Natural killer cell (primary cell): ENCODE measurements around the gene FAH. TPM values are rescaled to one million over a fixed set of nuclear protein-coding genes. Genes with fewer than 3 reads are reported as not detected.

Source experiments
- ATAC-seq, 3 donors: fragments of 150-1000 bp in 2 of 3; fragments of 200-7000 bp in 1 of 3; cut with Tn5 transposase; 1 replicate in 1 of 3; 2 replicates in 2 of 3; pipeline ENCODE4 v1.10.0; 2021; ENCODE audit warnings: mild to moderate bottlenecking in 2 of 3, moderate library complexity in 2 of 3
- DNase-seq, 2 donors: peaks; one replicate each; pipeline versions ENCODE4 v3.0.0 to v3.0.0-alpha.2; 2013 to 2021; ENCODE audit warnings: mixed read lengths in 1 of 2
- H3K27ac ChIP-seq: one replicate; pipeline ENCODE4 v1.5.1; 2013; ENCODE audit warnings: mild to moderate bottlenecking, low read length
- H3K27me3 ChIP-seq: one replicate; pipeline ENCODE4 v1.6.1; 2013; ENCODE audit warnings: low read length; ENCODE audit not compliant: control insufficient read depth, insufficient read depth
- H3K36me3 ChIP-seq: one replicate; pipeline ENCODE4 v1.6.1; 2013; ENCODE audit warnings: low read length; ENCODE audit not compliant: control insufficient read depth, insufficient read depth
- H3K4me1 ChIP-seq: one replicate; pipeline ENCODE4 v1.6.1; 2013; ENCODE audit warnings: low read length; ENCODE audit not compliant: control insufficient read depth, insufficient read depth
- H3K4me3 ChIP-seq: one replicate; pipeline ENCODE4 v1.5.1; 2013; ENCODE audit warnings: low read length
- H3K9me3 ChIP-seq: one replicate; pipeline ENCODE4 v1.6.1; 2013; ENCODE audit warnings: low read length; ENCODE audit not compliant: control insufficient read depth, insufficient read depth
- H3K27ac Mint-ChIP-seq, 2 donors: one replicate each; pipeline ENCODE4 v1.8.0; 2022; ENCODE audit warnings: mild to moderate bottlenecking in 2 of 2, mixed read lengths in 2 of 2, moderate library complexity in 1 of 2
- H3K27me3 Mint-ChIP-seq, 2 donors: one replicate each; pipeline ENCODE4 v1.8.0; 2022; ENCODE audit warnings: low read depth in 2 of 2, mixed read lengths in 2 of 2
- H3K36me3 Mint-ChIP-seq: one replicate; pipeline ENCODE4 v1.8.0; 2022; ENCODE audit warnings: mixed read lengths
- H3K4me1 Mint-ChIP-seq, 2 donors: one replicate each; pipeline ENCODE4 v1.8.0; 2022; ENCODE audit warnings: mixed read lengths in 2 of 2
- H3K4me3 Mint-ChIP-seq: one replicate; pipeline ENCODE4 v1.8.0; 2022; ENCODE audit warnings: mild to moderate bottlenecking, moderate library complexity, mixed read lengths
- H3K9me3 Mint-ChIP-seq, 2 donors: one replicate each; pipeline ENCODE4 v1.8.0; 2022; ENCODE audit warnings: mixed read lengths in 2 of 2
- WGBS: methylation state at CpG from one replicate; pipeline ENCODE4 v1.1.7; 2013; ENCODE audit warnings: missing lambda C conversion rate; ENCODE audit not compliant: insufficient coverage; 5-methylcytosine and 5-hydroxymethylcytosine counted together
- intact Hi-C: fragments of 100-400 bp; cut with micrococcal nuclease; formaldehyde crosslinking; loops from one replicate; pipeline ENCODE4 v1.14.2; 2022
- total RNA-seq, 4 donors: library from RNA; stranded (reverse); fragments of 120-200 nt in 1 of 4; gene quantifications; one replicate each; pipeline versions ENCODE4 v1.2.3 to v1.2.4, GENCODE V29; 2013 to 2022
- TF ChIP-seq, protein P1 (sequence below): fragments of 200-600 bp; IDR thresholded peaks from one replicate; pipeline ENCODE4 v1.8.0; 2022; ENCODE audit warnings: antibody characterized with exemption

The FAH gene
- total RNA-seq, 3 donors from 2014 or later (not counting 1 experiment from before 2014, with no cell fraction given): 12.4 to 14.1 (median 13.5) TPM

DNA sequence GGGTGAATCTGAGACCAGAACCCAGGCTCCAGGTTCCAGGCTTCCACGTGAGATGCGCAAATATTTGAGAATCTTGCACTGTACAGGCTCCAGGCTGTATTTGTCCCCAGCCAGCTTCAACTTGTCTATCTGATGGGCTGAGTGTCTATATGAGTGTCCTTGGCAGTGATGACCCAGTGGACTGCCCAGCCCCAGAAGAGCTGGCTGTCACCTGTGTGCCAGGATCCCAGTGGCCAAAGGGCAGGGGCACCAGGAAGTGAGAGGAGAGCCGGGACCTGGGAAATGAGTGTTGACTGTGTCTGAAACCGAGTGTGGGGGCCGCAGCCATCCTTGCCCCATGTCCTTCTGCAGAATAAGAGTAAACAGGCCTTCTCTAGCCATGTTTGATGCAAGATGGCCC, 10.4 kb downstream of the FAH start:
- H3K27ac Mint-ChIP-seq: peak overlapping the region in 1 of 2 donors; percentile 42
- no peaks in the 10 kb centered on the region for H3K36me3 Mint-ChIP-seq
- no peak for DNase-seq
- H3K4me1 Mint-ChIP-seq: peaks cover 0 to 30% of the 10 kb centered on the region in 2 donors
- H3K4me3 Mint-ChIP-seq: no peak overlapping the region
- Histone ChIP-seq H3K27ac (no peak overlapping the region), H3K4me1 (peaks cover 22% of the 10 kb centered on the region), H3K36me3 (no peaks in the 10 kb centered on the region), H3K9me3 (no peaks in the 10 kb centered on the region), H3K4me3 (no peak overlapping the region), H3K27me3 (no peaks in the 10 kb centered on the region)
- 96% methylated on average over 5 of the region's 5 CpGs for WGBS
- no peaks in the 10 kb centered on the region for H3K9me3 Mint-ChIP-seq
- no peak for ATAC-seq
- TF ChIP-seq, protein P1, sequence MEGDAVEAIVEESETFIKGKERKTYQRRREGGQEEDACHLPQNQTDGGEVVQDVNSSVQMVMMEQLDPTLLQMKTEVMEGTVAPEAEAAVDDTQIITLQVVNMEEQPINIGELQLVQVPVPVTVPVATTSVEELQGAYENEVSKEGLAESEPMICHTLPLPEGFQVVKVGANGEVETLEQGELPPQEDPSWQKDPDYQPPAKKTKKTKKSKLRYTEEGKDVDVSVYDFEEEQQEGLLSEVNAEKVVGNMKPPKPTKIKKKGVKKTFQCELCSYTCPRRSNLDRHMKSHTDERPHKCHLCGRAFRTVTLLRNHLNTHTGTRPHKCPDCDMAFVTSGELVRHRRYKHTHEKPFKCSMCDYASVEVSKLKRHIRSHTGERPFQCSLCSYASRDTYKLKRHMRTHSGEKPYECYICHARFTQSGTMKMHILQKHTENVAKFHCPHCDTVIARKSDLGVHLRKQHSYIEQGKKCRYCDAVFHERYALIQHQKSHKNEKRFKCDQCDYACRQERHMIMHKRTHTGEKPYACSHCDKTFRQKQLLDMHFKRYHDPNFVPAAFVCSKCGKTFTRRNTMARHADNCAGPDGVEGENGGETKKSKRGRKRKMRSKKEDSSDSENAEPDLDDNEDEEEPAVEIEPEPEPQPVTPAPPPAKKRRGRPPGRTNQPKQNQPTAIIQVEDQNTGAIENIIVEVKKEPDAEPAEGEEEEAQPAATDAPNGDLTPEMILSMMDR: no peak
- H3K27me3 Mint-ChIP-seq: no peaks in the 10 kb centered on the region
- intact Hi-C loops: no loop called here

DNA sequence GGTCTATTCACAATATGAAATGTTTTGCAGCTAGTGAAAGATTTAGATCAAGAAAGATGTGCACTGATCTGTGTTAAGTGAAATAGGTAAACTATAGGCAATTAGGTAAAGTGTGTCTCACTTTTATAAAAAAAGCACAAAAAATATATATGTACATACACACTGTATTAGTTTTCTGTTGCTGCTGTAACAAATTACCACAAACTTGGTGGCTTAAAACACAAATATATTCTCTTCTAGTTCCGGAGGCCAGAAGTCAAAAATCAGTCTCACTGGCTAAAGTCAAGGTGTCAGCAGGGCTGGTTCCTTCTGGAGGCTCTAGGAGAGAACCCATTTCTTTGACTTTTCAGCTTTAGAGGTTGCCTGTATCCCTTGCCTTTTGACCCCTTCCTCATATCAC, 11.1 kb downstream of the FAH start:
- Mint-ChIP-seq H3K4me3 (no peak overlapping the region), H3K36me3 (no peaks in the 10 kb centered on the region), H3K9me3 (no peaks in the 10 kb centered on the region), H3K27me3 (no peaks in the 10 kb centered on the region), H3K27ac (no peak overlapping the region), H3K4me1 (peaks cover 0 to 30% of the 10 kb centered on the region in 2 donors)
- Histone ChIP-seq H3K9me3 (no peaks in the 10 kb centered on the region), H3K27me3 (no peaks in the 10 kb centered on the region), H3K4me1 (peaks cover 22% of the 10 kb centered on the region), H3K4me3 (no peak overlapping the region), H3K36me3 (no peaks in the 10 kb centered on the region), H3K27ac (no peak overlapping the region)
- ATAC-seq (no peak), DNase-seq (no peak)
- 96% methylated on average over 1 of the region's 1 CpG for WGBS
- TF ChIP-seq, protein P1: no peak
- intact Hi-C loops: no loop called here

GRCh38 chr15:80167936-80168335, 15.1 kb downstream of the FAH start:
- no peaks in the 10 kb centered on the region for H3K27me3 Mint-ChIP-seq
- H3K27ac Mint-ChIP-seq: no peak overlapping the region
- TF ChIP-seq, protein P1: no peak
- no peaks in the 10 kb centered on the region for H3K4me1 ChIP-seq
- ATAC-seq (no peak), DNase-seq (no peak)
- intact Hi-C loops: no loop called here
- H3K4me1 Mint-ChIP-seq: peaks cover 0 to 1% of the 10 kb centered on the region in 2 donors
- WGBS: 94% methylated on average over 8 of the region's 8 CpGs
- H3K4me3 ChIP-seq: no peak overlapping the region
- H3K27me3 ChIP-seq: no peaks in the 10 kb centered on the region
- H3K9me3 ChIP-seq: no peaks in the 10 kb centered on the region
- H3K27ac ChIP-seq: no peak overlapping the region
- H3K36me3 Mint-ChIP-seq: no peaks in the 10 kb centered on the region
- no peaks in the 10 kb centered on the region for H3K36me3 ChIP-seq
- H3K4me3 Mint-ChIP-seq: no peak overlapping the region
- no peaks in the 10 kb centered on the region for H3K9me3 Mint-ChIP-seq

DNA sequence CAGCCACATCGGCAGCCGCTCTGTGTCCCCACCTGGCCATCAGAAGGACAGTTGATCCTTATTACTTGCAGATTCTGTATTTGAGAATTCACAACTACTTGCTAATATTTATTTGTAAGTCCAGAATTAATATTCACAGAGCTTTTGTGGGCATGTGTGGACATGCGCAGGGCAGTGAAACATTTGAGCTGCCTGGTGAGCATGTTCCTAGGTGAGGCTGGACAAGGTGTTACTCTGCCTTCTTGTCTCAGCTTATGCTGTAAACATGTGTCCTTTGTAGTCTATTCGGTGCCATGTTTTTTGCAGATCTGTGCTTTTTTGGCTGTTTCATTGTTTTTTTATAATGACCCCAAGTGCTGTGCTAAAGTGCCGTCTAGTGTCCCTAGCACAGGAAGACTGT, 15.6 kb downstream of the FAH start:
- WGBS: 97% methylated on average over 5 of the region's 5 CpGs
- Histone ChIP-seq H3K27me3 (no peaks in the 10 kb centered on the region), H3K27ac (no peak overlapping the region), H3K4me3 (no peak overlapping the region), H3K4me1 (no peaks in the 10 kb centered on the region), H3K9me3 (no peaks in the 10 kb centered on the region), H3K36me3 (no peaks in the 10 kb centered on the region)
- no peak overlapping the region for H3K4me3 Mint-ChIP-seq
- H3K36me3 Mint-ChIP-seq: no peaks in the 10 kb centered on the region
- no peak overlapping the region for H3K27ac Mint-ChIP-seq
- no peaks in the 10 kb centered on the region for H3K9me3 Mint-ChIP-seq
- H3K4me1 Mint-ChIP-seq: peaks cover 0 to 4% of the 10 kb centered on the region in 2 donors
- intact Hi-C loops: no loop called here
- DNase-seq: no peak
- no peak for ATAC-seq
- TF ChIP-seq, protein P1: no peak
- H3K27me3 Mint-ChIP-seq: no peaks in the 10 kb centered on the region
